Gastrocnemius medialis (tissue), 4 donors: Measurements from ENCODE around the gene AANAT.

Experiments
- POLR2A ChIP-seq, 2 donors: fragments of 450-650 bp; IDR thresholded peaks; one replicate each; pipeline ENCODE4 v1.6.1; 2017; ENCODE audit warnings: antibody characterized with exemption in 2 of 2, mild to moderate bottlenecking in 2 of 2, moderate library complexity in 2 of 2
- TF ChIP-seq, protein P1 (sequence below), 5 experiments: fragments of 450-650 bp in 3 of 5; fragments of 200-600 bp in 2 of 5; sonication (generic) in 2 of 5; IDR thresholded peaks in 4 of 5; conservative IDR thresholded peaks in 1 of 5; 1 replicate in 4 of 5; 2 replicates in 1 of 5; pipeline ENCODE4 v1.5.1; 2016 to 2019; ENCODE audit warnings: antibody characterized with exemption in 5 of 5, mild to moderate bottlenecking in 3 of 5, moderate library complexity in 3 of 5

DNA sequence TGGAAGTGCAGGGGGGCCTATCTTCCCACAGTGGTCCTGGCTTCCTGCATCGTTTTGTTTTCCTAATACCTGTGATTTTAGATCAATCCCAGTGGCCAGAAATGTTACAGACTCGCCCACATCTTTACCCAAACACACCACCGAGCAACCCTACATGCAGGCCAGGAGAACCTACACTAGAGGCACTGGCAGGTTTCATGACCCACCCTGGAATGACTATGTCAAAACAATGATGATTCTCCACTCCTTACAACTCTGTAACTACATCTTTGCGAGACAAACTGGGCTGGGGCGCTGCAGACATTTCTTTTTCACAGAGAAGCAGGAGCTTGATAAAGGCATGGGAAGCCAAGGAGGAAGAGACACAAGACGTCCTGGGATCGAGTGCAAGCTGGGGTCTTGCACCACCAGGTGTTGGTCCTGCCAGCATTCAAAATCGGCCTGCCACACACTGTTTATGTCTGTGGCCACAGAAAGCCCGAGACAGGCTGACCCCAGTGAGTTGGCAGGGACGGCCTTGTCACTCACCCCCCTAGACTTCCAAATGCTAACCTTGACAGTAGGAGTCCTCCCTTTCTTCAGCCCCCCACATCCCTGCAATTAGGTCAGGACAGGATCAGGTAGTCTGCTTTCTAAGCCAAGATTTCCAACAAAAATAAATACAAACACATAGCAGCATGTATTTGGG is 46.9 kb upstream of the AANAT start:
- TF ChIP-seq POLR2A (IDR thresholded peaks at IDR 0.05) = no peak
- TF ChIP-seq, protein P1, sequence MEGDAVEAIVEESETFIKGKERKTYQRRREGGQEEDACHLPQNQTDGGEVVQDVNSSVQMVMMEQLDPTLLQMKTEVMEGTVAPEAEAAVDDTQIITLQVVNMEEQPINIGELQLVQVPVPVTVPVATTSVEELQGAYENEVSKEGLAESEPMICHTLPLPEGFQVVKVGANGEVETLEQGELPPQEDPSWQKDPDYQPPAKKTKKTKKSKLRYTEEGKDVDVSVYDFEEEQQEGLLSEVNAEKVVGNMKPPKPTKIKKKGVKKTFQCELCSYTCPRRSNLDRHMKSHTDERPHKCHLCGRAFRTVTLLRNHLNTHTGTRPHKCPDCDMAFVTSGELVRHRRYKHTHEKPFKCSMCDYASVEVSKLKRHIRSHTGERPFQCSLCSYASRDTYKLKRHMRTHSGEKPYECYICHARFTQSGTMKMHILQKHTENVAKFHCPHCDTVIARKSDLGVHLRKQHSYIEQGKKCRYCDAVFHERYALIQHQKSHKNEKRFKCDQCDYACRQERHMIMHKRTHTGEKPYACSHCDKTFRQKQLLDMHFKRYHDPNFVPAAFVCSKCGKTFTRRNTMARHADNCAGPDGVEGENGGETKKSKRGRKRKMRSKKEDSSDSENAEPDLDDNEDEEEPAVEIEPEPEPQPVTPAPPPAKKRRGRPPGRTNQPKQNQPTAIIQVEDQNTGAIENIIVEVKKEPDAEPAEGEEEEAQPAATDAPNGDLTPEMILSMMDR (IDR thresholded peaks at IDR 0.05 in 4 of 5, conservative IDR thresholded peaks at IDR 0.05 in 1 of 5) = no peak
